ENCODE data around the gene RSPH10B2.
"Not testable (repeated sequence)": the region's sequence is repeated elsewhere in the genome, so short reads cannot be mapped to it uniquely, and the experiment has no call there.

Gene RSPH10B2

DNA sequence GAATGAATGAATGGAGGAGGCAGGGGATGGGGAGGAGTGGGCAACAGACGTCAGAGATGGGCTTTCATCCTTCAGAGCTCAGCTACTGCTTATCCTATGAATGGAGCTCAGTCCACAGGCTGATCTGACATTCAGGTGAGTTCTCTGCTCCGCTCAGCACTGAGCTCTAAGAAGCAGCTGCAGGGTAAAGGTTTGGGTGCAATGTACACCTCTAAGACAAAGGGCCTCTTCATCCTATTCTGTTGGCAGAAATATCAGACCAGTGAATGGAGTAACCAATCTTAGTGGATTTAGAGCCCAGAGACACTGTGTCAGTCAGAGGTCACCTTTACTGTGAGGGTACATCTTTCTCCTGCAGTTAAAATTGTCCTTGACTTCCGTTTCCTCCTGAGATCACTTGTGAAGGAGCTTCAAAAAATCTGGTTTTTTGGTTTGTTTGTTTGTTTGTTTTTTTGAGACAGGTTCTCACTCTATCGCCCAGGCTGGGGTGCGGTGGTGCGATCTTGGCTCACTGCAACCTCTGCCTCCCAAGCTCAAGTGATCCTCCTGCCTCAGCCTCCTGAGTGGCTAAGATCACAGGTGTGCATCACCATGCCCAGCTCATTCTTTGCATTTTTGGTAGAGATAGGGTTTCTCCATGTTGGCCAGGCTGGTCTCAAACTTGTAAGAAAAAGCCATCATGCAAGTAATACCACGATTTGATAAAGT, 77.3 kb downstream of the RSPH10B2 start:
- no peak for FAIRE-seq
- no peak for DNase-seq (ENCODE audit: insufficient read length, low spot score)
- TF ChIP-seq, protein P1, sequence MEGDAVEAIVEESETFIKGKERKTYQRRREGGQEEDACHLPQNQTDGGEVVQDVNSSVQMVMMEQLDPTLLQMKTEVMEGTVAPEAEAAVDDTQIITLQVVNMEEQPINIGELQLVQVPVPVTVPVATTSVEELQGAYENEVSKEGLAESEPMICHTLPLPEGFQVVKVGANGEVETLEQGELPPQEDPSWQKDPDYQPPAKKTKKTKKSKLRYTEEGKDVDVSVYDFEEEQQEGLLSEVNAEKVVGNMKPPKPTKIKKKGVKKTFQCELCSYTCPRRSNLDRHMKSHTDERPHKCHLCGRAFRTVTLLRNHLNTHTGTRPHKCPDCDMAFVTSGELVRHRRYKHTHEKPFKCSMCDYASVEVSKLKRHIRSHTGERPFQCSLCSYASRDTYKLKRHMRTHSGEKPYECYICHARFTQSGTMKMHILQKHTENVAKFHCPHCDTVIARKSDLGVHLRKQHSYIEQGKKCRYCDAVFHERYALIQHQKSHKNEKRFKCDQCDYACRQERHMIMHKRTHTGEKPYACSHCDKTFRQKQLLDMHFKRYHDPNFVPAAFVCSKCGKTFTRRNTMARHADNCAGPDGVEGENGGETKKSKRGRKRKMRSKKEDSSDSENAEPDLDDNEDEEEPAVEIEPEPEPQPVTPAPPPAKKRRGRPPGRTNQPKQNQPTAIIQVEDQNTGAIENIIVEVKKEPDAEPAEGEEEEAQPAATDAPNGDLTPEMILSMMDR (IDR thresholded peaks at IDR 0.05; ENCODE audit: insufficient read depth, missing control alignments), result no peak

- TF ChIP-seq, protein P1 (IDR thresholded peaks at IDR 0.05; ENCODE audit: insufficient read depth, missing control alignments), result no peak
- FAIRE-seq (no peak), DNase-seq (ENCODE audit: insufficient read length, low spot score) (no peak)
Observed at GRCh38 chr7:6833636-6834035, 79.7 kb downstream of the RSPH10B2 start.

DNA sequence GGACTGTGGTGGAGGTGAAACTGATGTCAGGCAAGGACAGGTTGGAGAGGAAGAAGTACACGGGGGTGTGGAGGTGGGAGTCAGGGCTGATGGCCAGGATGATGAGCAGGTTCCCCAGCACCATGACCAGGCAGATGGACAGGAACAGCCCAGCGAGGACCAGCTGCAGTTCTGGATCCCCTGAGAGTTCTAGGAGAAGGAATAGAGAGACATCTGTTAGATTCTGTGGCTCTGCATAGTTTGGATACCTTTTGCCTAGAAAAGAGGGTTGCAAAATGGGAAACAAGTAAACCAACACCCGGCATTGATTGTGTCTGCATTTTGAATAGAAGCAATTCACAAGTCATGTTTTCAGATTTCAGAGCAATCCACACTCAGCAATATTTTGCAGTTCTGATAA, 81.6 kb downstream of the RSPH10B2 start:
- DNase-seq (ENCODE audit: insufficient read length, low spot score); FAIRE-seq: not testable (repeated sequence)

GRCh38 chr7:6837081-6837480, 83.2 kb downstream of the RSPH10B2 start:
- FAIRE-seq; DNase-seq (ENCODE audit: insufficient read length, low spot score): not testable (repeated sequence)

DNA sequence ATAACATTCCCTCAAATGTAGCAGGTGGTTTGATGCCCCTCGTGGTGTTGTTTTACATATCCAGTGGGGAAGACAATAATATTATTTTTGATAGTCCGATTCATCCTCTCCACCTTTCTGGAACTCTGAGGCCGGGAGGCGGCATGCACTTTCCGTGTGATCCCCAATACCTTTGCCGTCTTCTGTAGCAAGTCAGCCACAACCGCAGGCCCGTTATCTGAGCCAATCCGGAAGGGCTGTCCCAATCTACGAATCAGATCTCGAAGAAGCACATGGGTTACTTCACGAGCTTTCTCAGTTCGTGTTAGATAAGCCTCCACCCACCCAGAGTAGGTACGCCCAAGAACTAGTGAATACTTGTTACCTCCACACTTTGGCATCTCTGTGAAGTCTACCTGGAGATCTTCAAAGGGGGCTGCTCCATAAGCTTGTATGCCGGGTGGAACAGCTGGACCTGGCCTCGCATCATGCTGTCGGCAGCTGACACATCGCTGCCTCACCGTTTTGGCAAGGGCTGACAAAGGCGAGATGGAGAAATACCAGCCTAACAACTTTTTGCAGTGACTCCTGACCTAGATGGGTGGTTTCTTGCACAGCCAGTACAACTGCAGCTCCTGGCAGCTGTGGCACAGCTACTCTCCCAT, 88.5 kb downstream of the RSPH10B2 start:
- FAIRE-seq; DNase-seq (ENCODE audit: insufficient read length, low spot score): not testable (repeated sequence)

DNA sequence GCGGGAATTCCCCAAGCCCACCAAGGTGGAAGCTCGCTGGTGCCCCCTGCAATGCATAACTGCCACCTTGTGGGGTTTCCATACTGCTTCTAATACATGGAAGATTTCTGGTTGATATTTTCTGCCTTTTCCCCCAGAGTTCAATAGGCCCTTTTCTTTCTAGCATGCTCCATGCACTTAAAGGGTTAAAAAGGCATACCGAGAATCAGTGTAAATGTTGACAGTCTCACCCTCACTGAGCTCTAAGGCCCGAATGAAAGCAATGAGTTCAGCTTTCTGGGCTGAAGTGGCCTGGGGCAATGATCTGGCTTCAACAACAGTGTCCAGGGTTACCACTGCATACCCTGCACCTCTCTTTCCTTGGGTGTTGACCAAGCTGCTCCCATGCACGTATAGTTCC, 89.2 kb downstream of the RSPH10B2 start:
- DNase-seq (ENCODE audit: insufficient read length, low spot score); FAIRE-seq: not testable (repeated sequence)

DNA sequence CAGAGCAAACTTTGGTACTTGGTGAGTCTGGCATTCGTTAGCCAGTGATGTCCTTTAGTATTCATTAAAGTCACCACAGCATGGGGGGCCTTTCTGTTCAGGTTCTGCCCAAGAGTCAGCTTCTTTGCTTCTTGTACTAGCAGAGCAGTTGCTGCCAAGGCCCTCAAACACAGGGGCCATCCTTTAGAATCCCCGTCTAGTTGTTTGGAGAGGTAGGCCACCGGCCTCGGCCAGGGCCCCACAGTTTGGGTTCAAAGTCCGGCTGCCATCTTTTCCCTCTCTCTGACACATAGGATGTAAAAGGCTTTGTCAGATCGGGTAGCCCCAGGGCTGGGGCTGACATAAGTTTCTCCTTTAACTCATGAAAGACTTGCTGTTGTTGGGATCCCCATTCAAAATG, 89.8 kb downstream of the RSPH10B2 start:
- DNase-seq (ENCODE audit: insufficient read length, low spot score); FAIRE-seq: not testable (repeated sequence)

DNA sequence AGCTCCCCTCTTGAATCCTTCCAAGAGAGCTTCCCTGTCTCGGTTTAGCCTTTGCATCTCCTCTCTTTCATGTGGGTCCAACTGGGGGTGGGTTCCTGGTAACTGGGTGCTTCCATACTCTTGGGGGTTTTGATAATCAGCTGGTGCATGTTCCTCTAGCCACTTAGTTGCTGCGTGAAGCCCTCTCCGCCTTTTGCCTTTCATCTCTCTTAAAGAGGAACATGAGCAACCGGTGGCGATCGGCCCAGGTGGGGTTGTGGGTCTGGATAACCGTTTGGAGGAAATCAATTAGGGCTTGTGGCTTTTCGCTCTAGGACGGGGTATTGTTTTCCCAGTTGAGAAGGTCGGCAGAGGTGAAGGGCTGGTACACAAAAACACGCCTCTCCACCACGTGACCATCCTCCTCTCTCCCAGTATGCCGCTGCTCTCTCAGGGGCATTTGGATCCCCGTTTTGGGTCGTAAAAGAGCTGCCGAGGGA, 92.1 kb downstream of the RSPH10B2 start:
- DNase-seq (ENCODE audit: insufficient read length, low spot score); FAIRE-seq: not testable (repeated sequence)

GRCh38 chr7:6847751-6848150, 93.8 kb downstream of the RSPH10B2 start:
- FAIRE-seq; DNase-seq (ENCODE audit: insufficient read length, low spot score): not testable (repeated sequence)
